Stimulated activated CD8-positive, alpha-beta memory T cell treated with anti-CD3 and anti-CD28 coated beads, Interleukin-7, amount 100 ng/mL, for 48 hours (primary cell): ENCODE results near the gene NAT10.
"Not testable (repeated sequence)": the region's sequence is repeated elsewhere in the genome, so short reads cannot be mapped to it uniquely, and the experiment has no call there.

Experiments
- DNase-seq, 2 donors: peaks; one replicate each; pipeline ENCODE4 v3.0.0-alpha.2; 2020; ENCODE audit warnings: low read depth in 1 of 2; ENCODE audit errors: extremely low read depth in 1 of 2

Gene NAT10

GRCh38 chr11:34166806-34167740, 61.6 kb downstream of the NAT10 start:
- DNase-seq = no peak

GRCh38 chr11:34167961-34168360, 62.5 kb downstream of the NAT10 start:
- no peak for DNase-seq

- no peak for DNase-seq
Measured at GRCh38 chr11:34168642-34169420, 63.4 kb downstream of the NAT10 start.

DNA sequence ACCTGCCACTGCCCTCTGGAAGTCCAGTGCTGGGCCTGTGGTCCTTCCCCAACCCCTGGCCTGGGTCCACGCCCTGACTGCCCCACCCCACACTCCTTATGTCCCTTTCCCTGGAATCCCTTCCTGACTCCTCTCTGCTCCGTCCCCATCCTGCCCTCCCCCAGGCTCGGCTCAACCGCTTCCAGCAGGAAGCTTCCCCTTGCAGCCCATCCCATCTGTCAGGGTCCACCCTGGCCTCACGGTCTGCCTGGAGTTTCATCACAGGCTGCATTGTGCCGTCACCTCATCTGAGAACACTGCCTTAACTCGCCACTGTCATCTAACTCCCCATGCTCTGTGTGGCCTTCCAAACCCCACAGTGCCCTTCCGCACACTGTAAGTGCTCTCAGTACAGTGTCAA, 64.3 kb downstream of the NAT10 start:
- DNase-seq = no peak

DNA sequence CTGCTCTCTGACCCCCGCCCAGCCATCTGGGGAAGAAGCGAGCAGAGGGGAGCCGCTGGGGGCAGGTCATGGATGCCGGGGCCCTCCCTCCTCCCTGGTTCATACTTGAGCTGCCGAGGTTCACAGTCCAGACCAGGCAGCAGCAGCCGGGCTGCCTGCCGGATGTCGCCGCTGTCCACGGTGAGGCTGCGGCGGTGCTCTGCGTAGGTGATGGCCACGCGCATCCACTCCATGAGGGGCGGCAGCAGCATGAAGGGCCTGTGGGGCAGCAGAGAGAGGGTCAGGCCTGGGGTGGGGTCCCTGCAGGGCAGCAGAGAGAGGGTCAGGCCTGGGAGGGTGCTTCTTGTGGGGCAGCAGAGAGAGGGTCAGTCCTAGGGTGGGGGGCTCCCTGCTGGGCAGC, 67.6 kb downstream of the NAT10 start:
- no peak for DNase-seq

DNA sequence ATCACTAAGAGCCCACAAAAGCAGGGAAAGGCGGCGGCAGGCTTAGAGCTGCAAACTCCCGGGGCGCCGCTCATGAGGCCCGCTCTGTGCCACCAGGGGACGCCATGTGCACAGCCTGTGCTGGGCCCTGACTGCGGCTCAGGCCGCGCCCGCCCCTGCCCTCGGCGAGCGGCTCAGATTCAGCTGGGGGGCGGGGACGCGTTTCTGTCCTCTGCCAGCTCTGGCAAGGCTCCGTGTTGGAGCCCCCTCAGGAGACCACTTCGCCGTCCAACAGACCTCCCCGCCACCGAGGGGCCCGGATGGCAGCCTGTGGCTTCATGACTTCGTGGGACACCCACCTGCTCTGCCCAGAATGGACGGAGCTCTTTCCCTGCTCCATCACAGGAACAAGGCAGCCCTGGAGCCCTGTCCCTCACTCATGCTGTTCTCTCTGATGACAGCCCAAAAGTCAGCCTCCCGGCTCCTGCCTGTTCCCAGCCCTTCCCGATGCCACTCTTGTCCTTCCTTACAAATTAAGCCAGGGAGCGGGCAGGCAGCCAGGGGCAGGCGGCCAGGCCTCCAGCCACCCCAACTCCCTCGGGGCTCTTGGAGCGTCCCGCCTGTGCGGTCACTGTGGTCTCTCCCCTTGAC, 69.1 kb downstream of the NAT10 start:
- DNase-seq = peak; percentile 64 to 66

- no peak for DNase-seq
Measured at GRCh38 chr11:34175284-34176019, 70.0 kb downstream of the NAT10 start.

DNA sequence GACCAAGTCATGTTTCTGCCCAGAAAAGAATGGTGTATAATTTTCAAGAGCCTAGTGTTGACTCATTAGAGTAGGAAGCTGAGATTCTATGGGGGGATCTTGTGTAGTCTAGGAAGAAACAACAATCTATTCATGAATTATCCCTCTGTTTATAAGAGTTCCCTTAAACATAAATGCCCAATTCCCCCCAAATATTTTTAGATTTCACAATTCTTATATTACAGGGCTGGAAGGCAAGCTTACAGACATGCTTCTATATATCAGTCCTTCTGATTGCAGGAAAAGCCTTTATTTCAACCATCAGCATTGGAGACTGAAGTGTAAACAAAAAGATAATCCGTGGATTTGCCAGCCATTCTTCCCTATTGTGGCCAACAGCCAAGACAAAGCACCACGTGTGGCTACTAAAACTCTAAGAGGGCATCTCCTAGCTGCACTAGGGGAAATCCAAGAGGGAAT, 71.4 kb downstream of the NAT10 start:
- no peak for DNase-seq

GRCh38 chr11:34178209-34178821, 72.9 kb downstream of the NAT10 start:
- DNase-seq = no peak

DNA sequence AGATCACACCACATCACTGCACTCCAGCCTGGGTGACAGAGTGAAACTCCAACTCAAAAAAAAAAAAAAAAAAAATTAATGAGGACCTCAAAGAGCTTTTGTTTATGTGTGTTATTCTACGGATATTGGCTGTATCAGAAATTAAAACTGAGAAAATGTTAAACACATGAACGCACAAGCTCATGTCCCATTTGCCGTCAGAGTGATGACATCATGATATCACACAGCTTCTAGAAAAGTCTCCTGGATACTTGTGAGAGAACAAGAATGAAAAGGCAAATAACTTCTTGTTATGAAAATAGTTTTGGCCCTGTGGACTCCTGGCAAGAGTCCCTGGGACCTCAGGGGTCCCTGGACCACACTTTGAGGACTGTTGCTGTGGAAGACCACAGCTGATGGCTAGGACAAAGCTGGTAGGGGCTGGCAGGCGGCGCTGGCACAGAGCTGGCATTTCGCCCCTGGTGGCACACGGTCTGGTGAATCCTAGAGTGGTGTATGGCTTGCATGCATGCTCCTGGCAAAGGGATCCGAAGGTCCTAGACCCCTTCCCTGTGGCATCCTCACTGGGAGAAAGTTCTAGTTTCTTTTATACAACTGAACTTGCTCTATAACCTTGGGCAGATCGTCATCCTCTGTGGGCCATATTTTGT, 73.7 kb downstream of the NAT10 start:
- no peak for DNase-seq

GRCh38 chr11:34180040-34180813, 74.8 kb downstream of the NAT10 start:
- no peak for DNase-seq

- DNase-seq = not testable (repeated sequence)
Measured at GRCh38 chr11:34180814-34181165, 75.4 kb downstream of the NAT10 start.

DNA sequence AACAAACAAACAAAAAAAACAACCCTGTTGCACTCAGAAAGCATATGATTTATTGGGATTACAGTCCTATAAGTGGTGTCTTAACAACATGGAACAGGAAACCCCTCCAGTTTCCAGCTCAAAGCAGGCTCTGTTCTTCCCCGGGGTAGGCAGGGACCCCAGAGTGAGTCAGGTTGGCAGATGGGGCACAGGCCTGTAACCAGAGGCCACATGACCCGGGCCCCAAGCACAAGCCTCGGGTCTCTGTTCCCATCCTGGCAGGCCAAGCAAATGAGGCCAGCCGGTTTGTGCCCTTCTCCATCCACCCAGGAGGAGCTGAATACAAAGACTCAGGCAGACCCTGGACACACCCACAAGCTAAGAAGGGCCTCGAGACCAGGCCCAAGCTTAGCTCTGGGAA, 75.8 kb downstream of the NAT10 start:
- no peak for DNase-seq

DNA sequence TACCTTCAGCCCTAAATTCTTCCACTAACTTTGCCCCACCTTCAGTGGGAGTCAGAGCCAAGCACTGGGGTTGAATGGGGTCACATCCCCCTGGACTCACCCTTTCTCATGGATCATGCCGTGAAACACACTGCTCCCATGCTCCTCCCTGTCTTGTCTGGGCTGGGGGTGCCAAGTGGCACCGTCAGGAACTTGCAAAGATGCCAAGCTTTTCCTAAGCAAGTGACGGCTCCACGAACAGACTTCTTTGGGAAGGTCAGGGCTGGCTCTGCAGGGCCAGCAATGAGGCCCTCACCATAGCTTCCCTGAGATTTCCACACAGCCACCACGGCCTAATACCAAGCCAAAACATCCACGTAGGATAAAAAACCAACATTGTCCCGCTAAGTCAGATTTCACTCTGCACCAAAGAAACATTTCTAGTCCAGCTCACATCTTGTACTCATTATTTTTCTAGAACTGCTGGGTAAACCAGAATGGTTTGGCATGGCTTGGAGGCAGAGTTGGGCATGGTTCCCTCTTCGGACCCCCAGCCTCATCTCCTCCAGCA, 76.5 kb downstream of the NAT10 start:
- DNase-seq = no peak

DNA sequence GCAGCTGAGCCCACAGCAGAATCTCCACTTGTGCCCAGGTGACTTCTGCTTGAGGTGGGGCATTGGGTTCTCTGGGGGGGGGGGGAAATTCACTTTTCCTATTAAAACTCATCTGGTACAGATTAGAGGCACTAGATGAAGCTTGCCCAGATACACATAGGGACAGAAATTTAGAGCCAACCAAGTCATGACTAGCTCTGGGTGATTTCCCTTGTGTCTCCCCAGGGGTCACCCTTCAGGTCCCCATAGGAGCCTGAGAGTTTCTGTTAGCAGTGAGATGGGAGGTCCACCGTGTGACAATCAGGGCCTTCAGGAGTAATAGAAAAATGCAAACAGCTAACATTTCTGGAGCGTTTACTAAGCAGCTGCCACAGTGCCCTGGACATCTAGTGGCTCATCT, 77.0 kb downstream of the NAT10 start:
- DNase-seq = no peak

DNA sequence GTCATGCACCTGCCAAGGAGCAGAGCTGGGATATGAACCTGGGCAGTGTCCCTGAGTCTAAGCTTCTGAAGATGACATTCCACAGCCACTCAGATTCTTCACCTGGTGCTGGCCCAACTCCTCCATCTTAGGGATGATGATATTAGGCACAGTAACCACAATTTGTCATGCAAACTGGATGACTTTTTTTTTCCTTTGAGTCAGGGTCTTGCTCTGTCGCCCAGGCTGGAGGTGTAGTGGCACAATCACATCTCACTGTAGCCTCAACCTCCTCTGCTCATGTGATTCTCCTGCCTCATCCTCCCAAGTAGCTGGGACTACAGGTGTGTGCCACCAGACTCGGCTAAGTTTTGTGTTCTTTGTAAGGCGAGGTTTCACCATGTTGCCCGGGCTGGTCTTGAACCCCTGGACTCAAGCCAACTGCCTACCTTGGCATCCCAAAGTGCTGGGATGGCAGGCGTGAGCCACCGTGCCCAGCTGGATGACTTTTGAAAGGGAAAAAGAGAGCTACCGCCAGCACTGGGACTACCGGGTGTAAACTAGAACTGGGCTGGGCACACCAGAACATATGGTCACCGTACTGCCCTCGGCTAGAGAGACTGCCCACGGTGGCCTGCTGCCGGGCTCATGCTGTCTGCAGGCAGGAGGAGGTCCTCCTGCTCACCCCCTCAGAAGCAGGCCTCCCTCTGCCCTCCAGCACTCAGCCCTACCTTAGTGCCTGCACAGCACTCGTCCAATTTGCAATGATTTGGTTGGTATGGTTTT, 77.7 kb downstream of the NAT10 start:
- DNase-seq = no peak

GRCh38 chr11:34183848-34184391, 78.5 kb downstream of the NAT10 start:
- no peak for DNase-seq

DNA sequence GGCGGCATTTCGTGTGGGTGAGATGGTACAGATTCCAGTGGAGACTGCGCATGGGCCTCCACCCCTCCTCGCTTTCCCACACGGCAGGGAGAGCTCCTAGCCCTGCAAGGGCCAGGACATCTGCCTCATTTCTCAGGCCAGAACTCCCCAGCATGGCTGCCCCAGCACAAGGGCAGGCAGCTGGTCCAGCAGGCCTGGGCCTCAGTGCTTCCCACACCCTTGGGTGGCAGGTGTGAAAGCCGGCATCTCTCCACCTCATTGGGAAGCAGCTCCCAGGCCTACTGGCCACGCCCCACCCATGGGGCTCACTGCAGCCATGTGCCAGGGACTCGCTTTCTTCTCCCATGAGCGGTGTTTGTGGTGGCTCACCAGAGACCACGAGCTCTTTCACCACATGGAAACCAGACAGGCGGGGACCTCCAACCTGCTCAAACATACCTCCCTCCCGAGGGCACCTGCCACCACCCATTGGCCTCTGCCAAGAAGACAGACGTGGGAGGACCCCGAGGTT, 79.1 kb downstream of the NAT10 start:
- DNase-seq = no peak
